ENCODE measurements around the gene TAF1. TPM values are rescaled to one million over a fixed set of nuclear protein-coding genes. Genes with fewer than 3 reads are reported as not detected.
"Not testable (repeated sequence)": the region's sequence is repeated elsewhere in the genome, so short reads cannot be mapped to it uniquely, and the experiment has no call there.

The TAF1 gene
- total RNA-seq, 1 donor from 2014 or later: 33.9 TPM

- H3K27ac Mint-ChIP-seq (ENCODE audit: unreplicated experiment): no peak overlapping the region
- H3K36me3 Mint-ChIP-seq (ENCODE audit: unreplicated experiment): peaks cover 27% of the 10 kb centered on the region
- no peak overlapping the region for H3K4me3 Mint-ChIP-seq (ENCODE audit: unreplicated experiment)
- DNase-seq (ENCODE audit: extremely low spot score, unreplicated experiment): no peak
- H3K27me3 Mint-ChIP-seq (ENCODE audit: unreplicated experiment): no peaks in the 10 kb centered on the region
- peaks cover 12% of the 10 kb centered on the region for H3K9me3 Mint-ChIP-seq (ENCODE audit: unreplicated experiment)
- H3K4me1 Mint-ChIP-seq (ENCODE audit: unreplicated experiment): no peaks in the 10 kb centered on the region
- no peak for TF ChIP-seq CTCF (IDR thresholded peaks at IDR 0.05)
Measured at GRCh38 chrX:71439420-71439819, 73.3 kb downstream of the TAF1 start.

GRCh38 chrX:71439896-71440295, 73.7 kb downstream of the TAF1 start:
- DNase-seq (ENCODE audit: extremely low spot score, unreplicated experiment): no peak
- TF ChIP-seq CTCF (IDR thresholded peaks at IDR 0.05): no peak
- Mint-ChIP-seq H3K27ac (ENCODE audit: unreplicated experiment) (no peak overlapping the region), H3K27me3 (ENCODE audit: unreplicated experiment) (no peaks in the 10 kb centered on the region), H3K36me3 (ENCODE audit: unreplicated experiment) (peaks cover 25% of the 10 kb centered on the region), H3K9me3 (ENCODE audit: unreplicated experiment) (peaks cover 12% of the 10 kb centered on the region), H3K4me3 (ENCODE audit: unreplicated experiment) (no peak overlapping the region), H3K4me1 (ENCODE audit: unreplicated experiment) (no peaks in the 10 kb centered on the region)

GRCh38 chrX:71440401-71440800, 74.2 kb downstream of the TAF1 start:
- Mint-ChIP-seq H3K36me3 (ENCODE audit: unreplicated experiment) (peaks cover 28% of the 10 kb centered on the region), H3K27ac (ENCODE audit: unreplicated experiment) (no peak overlapping the region), H3K9me3 (ENCODE audit: unreplicated experiment) (peaks cover 12% of the 10 kb centered on the region), H3K4me3 (ENCODE audit: unreplicated experiment) (no peak overlapping the region), H3K4me1 (ENCODE audit: unreplicated experiment) (no peaks in the 10 kb centered on the region), H3K27me3 (ENCODE audit: unreplicated experiment) (no peaks in the 10 kb centered on the region)
- DNase-seq (ENCODE audit: extremely low spot score, unreplicated experiment): no peak
- no peak for TF ChIP-seq CTCF (IDR thresholded peaks at IDR 0.05)

- H3K27me3 Mint-ChIP-seq (ENCODE audit: unreplicated experiment); DNase-seq (ENCODE audit: extremely low spot score, unreplicated experiment); H3K4me1 Mint-ChIP-seq (ENCODE audit: unreplicated experiment); H3K27ac Mint-ChIP-seq (ENCODE audit: unreplicated experiment); H3K4me3 Mint-ChIP-seq (ENCODE audit: unreplicated experiment): not testable (repeated sequence)
- peaks cover 29% of the 10 kb centered on the region for H3K36me3 Mint-ChIP-seq (ENCODE audit: unreplicated experiment)
- H3K9me3 Mint-ChIP-seq (ENCODE audit: unreplicated experiment): peaks cover 12% of the 10 kb centered on the region
Measured at GRCh38 chrX:71441809-71442208, 75.7 kb downstream of the TAF1 start.

GRCh38 chrX:71450433-71451106, 84.4 kb downstream of the TAF1 start:
- Mint-ChIP-seq H3K9me3 (ENCODE audit: unreplicated experiment) (no peaks in the 10 kb centered on the region), H3K36me3 (ENCODE audit: unreplicated experiment) (peaks cover 12% of the 10 kb centered on the region), H3K4me3 (ENCODE audit: unreplicated experiment) (no peak overlapping the region), H3K27ac (ENCODE audit: unreplicated experiment) (no peak overlapping the region), H3K4me1 (ENCODE audit: unreplicated experiment) (no peaks in the 10 kb centered on the region), H3K27me3 (ENCODE audit: unreplicated experiment) (no peaks in the 10 kb centered on the region)
- DNase-seq (ENCODE audit: extremely low spot score, unreplicated experiment): no peak
- no peak for TF ChIP-seq CTCF (IDR thresholded peaks at IDR 0.05)

GRCh38 chrX:71451518-71451917, 85.4 kb downstream of the TAF1 start:
- H3K27me3 Mint-ChIP-seq (ENCODE audit: unreplicated experiment); H3K4me3 Mint-ChIP-seq (ENCODE audit: unreplicated experiment); H3K27ac Mint-ChIP-seq (ENCODE audit: unreplicated experiment); DNase-seq (ENCODE audit: extremely low spot score, unreplicated experiment); H3K4me1 Mint-ChIP-seq (ENCODE audit: unreplicated experiment); H3K9me3 Mint-ChIP-seq (ENCODE audit: unreplicated experiment): not testable (repeated sequence)
- H3K36me3 Mint-ChIP-seq (ENCODE audit: unreplicated experiment): peaks cover 14% of the 10 kb centered on the region

Measured in osteocyte (in vitro differentiated cells).